ENCODE results near the gene SENP2.
"Not testable (repeated sequence)": the region's sequence is repeated elsewhere in the genome, so short reads cannot be mapped to it uniquely, and the experiment has no call there.

Gene SENP2

GRCh38 chr3:185586686-185587039 lies 568 bp downstream of the SENP2 start:
- peak; percentile 2 for DNase-seq (ENCODE audit: low read depth)

GRCh38 chr3:185594073-185594472 lies 8.0 kb downstream of the SENP2 start:
- DNase-seq (ENCODE audit: low read depth): no peak

GRCh38 chr3:185595526-185595925 lies 9.4 kb downstream of the SENP2 start:
- no peak for DNase-seq (ENCODE audit: low read depth)

- no peak for DNase-seq (ENCODE audit: low read depth)
Observed at GRCh38 chr3:185605566-185605965, 19.5 kb downstream of the SENP2 start.

GRCh38 chr3:185606196-185606595 lies 20.1 kb downstream of the SENP2 start:
- DNase-seq (ENCODE audit: low read depth): no peak

GRCh38 chr3:185613016-185613415 lies 26.9 kb downstream of the SENP2 start:
- no peak for DNase-seq (ENCODE audit: low read depth)

- no peak for DNase-seq (ENCODE audit: low read depth)
Observed at GRCh38 chr3:185623939-185624665, 38.0 kb downstream of the SENP2 start.

- no peak for DNase-seq (ENCODE audit: low read depth)
Observed at GRCh38 chr3:185625784-185626183, 39.7 kb downstream of the SENP2 start.

GRCh38 chr3:185629554-185630181 lies 43.6 kb downstream of the SENP2 start:
- DNase-seq (ENCODE audit: low read depth): no peak

GRCh38 chr3:185630182-185630622 lies 44.1 kb downstream of the SENP2 start:
- DNase-seq (ENCODE audit: low read depth): no peak

GRCh38 chr3:185631108-185631507 lies 45.0 kb downstream of the SENP2 start:
- no peak for DNase-seq (ENCODE audit: low read depth)

- no peak for DNase-seq (ENCODE audit: low read depth)
Observed at GRCh38 chr3:185631508-185632206, 45.6 kb downstream of the SENP2 start.

- DNase-seq (ENCODE audit: low read depth): no peak
Observed at GRCh38 chr3:185632996-185633395, 46.9 kb downstream of the SENP2 start.

GRCh38 chr3:185637388-185637787 lies 51.3 kb downstream of the SENP2 start:
- no peak for DNase-seq (ENCODE audit: low read depth)

- DNase-seq (ENCODE audit: low read depth): not testable (repeated sequence)
Observed at GRCh38 chr3:185638651-185639050, 52.6 kb downstream of the SENP2 start.

- no peak for DNase-seq (ENCODE audit: low read depth)
Observed at GRCh38 chr3:185639632-185640206, 53.6 kb downstream of the SENP2 start.

- no peak for DNase-seq (ENCODE audit: low read depth)
Observed at GRCh38 chr3:185640308-185640707, 54.2 kb downstream of the SENP2 start.

GRCh38 chr3:185645191-185645590 lies 59.1 kb downstream of the SENP2 start:
- not testable (repeated sequence) for DNase-seq (ENCODE audit: low read depth)

- no peak for DNase-seq (ENCODE audit: low read depth)
Observed at GRCh38 chr3:185645596-185646381, 59.7 kb downstream of the SENP2 start.

- no peak for DNase-seq (ENCODE audit: low read depth)
Observed at GRCh38 chr3:185646382-185647133, 60.5 kb downstream of the SENP2 start.
